GM18951 (cell line): ENCODE measurements around the gene EEF1AKMT4.

Experiments
- POLR2A ChIP-seq: IDR thresholded peaks from 4 replicates; pipeline ENCODE4 v1.6.1; 2011; ENCODE audit warnings: mild to moderate bottlenecking; ENCODE audit not compliant: insufficient read length, insufficient read depth; ENCODE audit errors: extremely low read depth
- in situ Hi-C: fragments of 300-500 bp; cut with MboI; formaldehyde crosslinking; loops from one replicate; pipeline ENCODE4 v1.12.0; 2022; ENCODE audit warnings: low sequenced_read_pairs, mixed read lengths, inconsistent platforms; ENCODE audit not compliant: unreplicated experiment

EEF1AKMT4 gene

GRCh38 chr3:184249412-184250166, at the start of gene EEF1AKMT4:
Gene EEF1AKMT4 (plus strand): TSS chr3:184249672. CDS start chr3:184249695, 23 bp downstream.
- in situ Hi-C loops: no loop called here
- TF ChIP-seq POLR2A: peak; percentile 63

GRCh38 chr3:184200825-184201224, 48.6 kb upstream of the EEF1AKMT4 start:
- TF ChIP-seq POLR2A: no peak
- in situ Hi-C loops: no loop called here

- in situ Hi-C loops: no loop called here
- TF ChIP-seq POLR2A: no peak
Measured at GRCh38 chr3:184203526-184203925, 45.9 kb upstream of the EEF1AKMT4 start.

GRCh38 chr3:184209146-184209923, 40.1 kb upstream of the EEF1AKMT4 start:
- TF ChIP-seq POLR2A: no peak
- in situ Hi-C loops: no loop called here

- TF ChIP-seq POLR2A: no peak
- in situ Hi-C loops: no loop called here
Measured at GRCh38 chr3:184211297-184211696, 38.2 kb upstream of the EEF1AKMT4 start.

GRCh38 chr3:184211718-184212117, 37.8 kb upstream of the EEF1AKMT4 start:
- in situ Hi-C loops: no loop called here
- TF ChIP-seq POLR2A: no peak

GRCh38 chr3:184218814-184219213, 30.7 kb upstream of the EEF1AKMT4 start:
- in situ Hi-C loops: no loop called here
- no peak for TF ChIP-seq POLR2A

GRCh38 chr3:184222521-184222920, 27.0 kb upstream of the EEF1AKMT4 start:
- no peak for TF ChIP-seq POLR2A
- in situ Hi-C loops: no loop called here

GRCh38 chr3:184223946-184224345, 25.5 kb upstream of the EEF1AKMT4 start:
- TF ChIP-seq POLR2A: no peak
- in situ Hi-C loops: no loop called here

- in situ Hi-C loops: no loop called here
- TF ChIP-seq POLR2A: no peak
Measured at GRCh38 chr3:184227481-184227935, 22.0 kb upstream of the EEF1AKMT4 start.

- in situ Hi-C loops: no loop called here
- TF ChIP-seq POLR2A: no peak
Measured at GRCh38 chr3:184228376-184229137, 20.9 kb upstream of the EEF1AKMT4 start.

- no peak for TF ChIP-seq POLR2A
- in situ Hi-C loops: no loop called here
Measured at GRCh38 chr3:184229394-184230080, 19.9 kb upstream of the EEF1AKMT4 start, which contains the start of gene VWA5B2. Gene VWA5B2 (plus strand): TSS chr3:184229585. CDS start chr3:184230529, 944 bp downstream.
